ENCODE data around the gene PGAP6. TPM values are rescaled to one million over a fixed set of nuclear protein-coding genes. Genes with fewer than 3 reads are reported as not detected.
"Not testable (repeated sequence)": the region's sequence is repeated elsewhere in the genome, so short reads cannot be mapped to it uniquely, and the experiment has no call there.

PGAP6 gene
- total and polyA plus RNA-seq, 2 of the 13 experiments (the other 11 are each of a cell fraction or from before 2014, with no cell fraction given), result 52.7 to 136 TPM

- Histone ChIP-seq H3K9ac (ENCODE audit: insufficient read depth, low read depth, low read length) (peak overlapping the region; percentile 67), H3K4me2 (ENCODE audit: low read depth, low read length) (peak overlapping the region; percentile 71), H3K4me1 (ENCODE audit: insufficient read depth, low read length) (peaks cover 78% of the 10 kb centered on the region), H3K79me2 (ENCODE audit: insufficient read depth, low read length) (peaks cover 86% of the 10 kb centered on the region), H3K36me3 (replicated peaks in 1 of 2; ENCODE audit: control insufficient read depth in 1 of 2, insufficient read depth in 2 of 2, low read length in 2 of 2) (peaks cover 15 to 25% of the 10 kb centered on the region in 2 experiments), H3K27ac (ENCODE audit: extremely low read length, insufficient read depth, low read length) (peak overlapping the region; percentile 90), H3K4me3 (replicated peaks in 1 of 3; ENCODE audit: insufficient read depth in 1 of 3, low read depth in 2 of 3, low read length in 3 of 3) (peak overlapping the region in 1 of 3 experiments; percentile 52; a peak in 2 of 6 replicates), H4K20me1 (ENCODE audit: insufficient read depth, low read length) (peaks cover 26% of the 10 kb centered on the region)
- POLR2A ChIA-PET, result interaction anchor here (0.7 to 3.1 kb wide), 5 partner anchors 9 to 107 kb away, joined by 3 to 31 read pairs (median 3); partner anchors contain the start of gene AXIN1
- DNase-seq (ENCODE audit: low spot score); CTCF ChIA-PET (ENCODE audit: low intra/inter-chr PET ratio, low total read pairs); FAIRE-seq; H3K9me3 ChIP-seq (ENCODE audit: low read length); H2AFZ ChIP-seq (ENCODE audit: low read length); H3K27me3 ChIP-seq (ENCODE audit: control insufficient read depth in 1 of 2, insufficient read depth in 2 of 2, low read length in 2 of 2); intact Hi-C loops (cut with micrococcal nuclease; ENCODE audit: unreplicated experiment); BruUV-seq (replicated peaks); in situ Hi-C loops (cut with HindIII; ENCODE audit: extremely low pct_ligation_motif_present, low pct_unique_long_range_greater_than_20kb): not testable (repeated sequence)
- 74% methylated on average over 11 of the region's 13 CpGs for WGBS (ENCODE audit: low lambda C conversion rate)
- TF ChIP-seq NFYC (CRISPR knock-in tag; IDR thresholded peaks at IDR 0.05) (peak; percentile 19; the same call in 1 of the 2 replicates), NFYB (CRISPR knock-in tag; IDR thresholded peaks at IDR 0.05) (peak; percentile 38; the same call in 1 of the 2 replicates), POLR2A (IDR thresholded peaks at IDR 0.05; ENCODE audit: insufficient read depth in 1 of 2, low read depth in 2 of 2, low read length in 2 of 2) (peak in 1 of 2 experiments; percentile 10; a peak in 2 of 4 replicates)
- ATAC-seq, result peak; percentile 2; the same call in 1 of the 3 replicates
Observed at GRCh38 chr16:341974-342336, 39.8 kb downstream of the PGAP6 start.

DNA sequence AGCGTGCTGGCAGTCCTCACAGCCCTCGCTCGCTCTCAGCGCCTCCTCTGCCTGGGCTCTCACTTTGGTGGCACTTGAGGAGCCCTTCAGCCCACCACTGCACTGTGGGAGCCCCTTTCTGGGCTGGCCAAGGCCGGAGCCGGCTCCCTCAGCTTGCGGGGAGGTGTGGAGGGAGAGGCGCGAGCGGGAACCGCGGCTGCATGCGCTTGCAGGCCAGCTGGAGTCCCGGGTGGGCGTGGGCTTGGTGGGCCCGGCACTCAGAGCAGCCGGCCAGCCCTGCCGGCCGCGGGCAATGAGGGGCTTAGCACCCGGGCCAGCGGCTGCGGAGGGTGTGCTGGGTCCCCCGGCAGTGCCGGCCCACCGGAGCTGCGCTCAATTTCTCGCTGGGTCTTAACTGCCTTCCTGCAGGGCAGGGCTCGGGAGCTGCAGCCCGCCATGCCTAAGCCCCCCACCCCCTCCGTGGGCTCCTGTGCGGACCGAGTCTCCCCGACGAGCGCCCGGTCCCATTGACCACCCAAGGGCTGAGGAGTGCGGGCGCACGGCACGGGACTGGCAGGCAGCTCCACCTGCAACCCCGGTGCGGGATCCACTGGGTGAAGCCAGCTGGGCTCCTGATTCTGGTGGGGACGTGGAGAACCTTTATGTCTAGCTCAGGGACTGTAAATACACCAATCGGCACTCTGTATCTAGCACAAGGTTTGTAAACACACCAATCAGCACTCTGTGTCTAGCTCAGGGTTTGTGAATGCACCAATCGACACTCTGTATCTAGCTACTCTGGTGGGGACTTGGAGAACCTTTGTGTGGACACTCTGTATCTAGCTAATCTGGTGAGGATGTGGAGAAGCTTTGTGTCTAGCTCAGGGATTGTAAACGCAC, 40.4 kb downstream of the PGAP6 start:
- 98% methylated on average over 11 of the region's 47 CpGs for WGBS (ENCODE audit: low lambda C conversion rate)
- POLR2A ChIA-PET, result interaction anchor here (0.9 to 3.1 kb wide), 6 partner anchors 9 to 113 kb away, joined by 3 to 31 read pairs (median 4); partner anchors contain the start of genes AXIN1 and FAM234A
- DNase-seq (ENCODE audit: low spot score); CTCF ChIA-PET (ENCODE audit: low intra/inter-chr PET ratio, low total read pairs); BruUV-seq (replicated peaks); in situ Hi-C loops (cut with HindIII; ENCODE audit: extremely low pct_ligation_motif_present, low pct_unique_long_range_greater_than_20kb); intact Hi-C loops (cut with micrococcal nuclease; ENCODE audit: unreplicated experiment); ATAC-seq; H2AFZ ChIP-seq (ENCODE audit: low read length); H3K27me3 ChIP-seq (ENCODE audit: control insufficient read depth in 1 of 2, insufficient read depth in 2 of 2, low read length in 2 of 2); H3K9me3 ChIP-seq (ENCODE audit: low read length); FAIRE-seq; H3K4me3 ChIP-seq (replicated peaks in 1 of 3; ENCODE audit: insufficient read depth in 1 of 3, low read depth in 2 of 3, low read length in 3 of 3): not testable (repeated sequence)
- Histone ChIP-seq H3K36me3 (replicated peaks in 1 of 2; ENCODE audit: control insufficient read depth in 1 of 2, insufficient read depth in 2 of 2, low read length in 2 of 2) (peaks cover 12 to 19% of the 10 kb centered on the region in 2 experiments), H4K20me1 (ENCODE audit: insufficient read depth, low read length) (peaks cover 20% of the 10 kb centered on the region), H3K79me2 (ENCODE audit: insufficient read depth, low read length) (peaks cover 86% of the 10 kb centered on the region), H3K4me2 (ENCODE audit: low read depth, low read length) (peak overlapping the region; percentile 62; the same call in 1 of the 2 replicates), H3K9ac (ENCODE audit: insufficient read depth, low read depth, low read length) (peak overlapping the region; percentile 66), H3K4me1 (ENCODE audit: insufficient read depth, low read length) (peaks cover 74% of the 10 kb centered on the region), H3K27ac (ENCODE audit: extremely low read length, insufficient read depth, low read length) (peak overlapping the region; percentile 88)
- TF ChIP-seq GABPB1 (CRISPR knock-in tag; IDR thresholded peaks at IDR 0.05), result peak; percentile 25; the same call in 1 of the 2 replicates
- peak; percentile 60; the same call in 1 of the 2 replicates for TF ChIP-seq NFYB (CRISPR knock-in tag; IDR thresholded peaks at IDR 0.05)
- TF ChIP-seq NFYC (CRISPR knock-in tag; IDR thresholded peaks at IDR 0.05), result peak; percentile 51
- 0 out of 2 replicates have a peak, but pooled peaks have one; percentile 6 for TF ChIP-seq HNF1B (CRISPR knock-in tag; IDR thresholded peaks at IDR 0.05)
- TF ChIP-seq AGO2 (optimal IDR thresholded peaks at IDR 0.05; ENCODE audit: low read depth, low read length), result peak; percentile 25
- TF ChIP-seq SP2 (CRISPR knock-in tag; IDR thresholded peaks at IDR 0.05), result 0 out of 2 replicates have a peak, but pooled peaks have one; percentile 8
- TF ChIP-seq, protein P1, sequence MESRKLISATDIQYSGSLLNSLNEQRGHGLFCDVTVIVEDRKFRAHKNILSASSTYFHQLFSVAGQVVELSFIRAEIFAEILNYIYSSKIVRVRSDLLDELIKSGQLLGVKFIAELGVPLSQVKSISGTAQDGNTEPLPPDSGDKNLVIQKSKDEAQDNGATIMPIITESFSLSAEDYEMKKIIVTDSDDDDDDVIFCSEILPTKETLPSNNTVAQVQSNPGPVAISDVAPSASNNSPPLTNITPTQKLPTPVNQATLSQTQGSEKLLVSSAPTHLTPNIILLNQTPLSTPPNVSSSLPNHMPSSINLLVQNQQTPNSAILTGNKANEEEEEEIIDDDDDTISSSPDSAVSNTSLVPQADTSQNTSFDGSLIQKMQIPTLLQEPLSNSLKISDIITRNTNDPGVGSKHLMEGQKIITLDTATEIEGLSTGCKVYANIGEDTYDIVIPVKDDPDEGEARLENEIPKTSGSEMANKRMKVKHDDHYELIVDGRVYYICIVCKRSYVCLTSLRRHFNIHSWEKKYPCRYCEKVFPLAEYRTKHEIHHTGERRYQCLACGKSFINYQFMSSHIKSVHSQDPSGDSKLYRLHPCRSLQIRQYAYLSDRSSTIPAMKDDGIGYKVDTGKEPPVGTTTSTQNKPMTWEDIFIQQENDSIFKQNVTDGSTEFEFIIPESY (CRISPR knock-in tag; IDR thresholded peaks at IDR 0.05), result peak; percentile 63; the same call in 1 of the 2 replicates
